ENCODE data around the gene GRK4.

Gene GRK4

DNA sequence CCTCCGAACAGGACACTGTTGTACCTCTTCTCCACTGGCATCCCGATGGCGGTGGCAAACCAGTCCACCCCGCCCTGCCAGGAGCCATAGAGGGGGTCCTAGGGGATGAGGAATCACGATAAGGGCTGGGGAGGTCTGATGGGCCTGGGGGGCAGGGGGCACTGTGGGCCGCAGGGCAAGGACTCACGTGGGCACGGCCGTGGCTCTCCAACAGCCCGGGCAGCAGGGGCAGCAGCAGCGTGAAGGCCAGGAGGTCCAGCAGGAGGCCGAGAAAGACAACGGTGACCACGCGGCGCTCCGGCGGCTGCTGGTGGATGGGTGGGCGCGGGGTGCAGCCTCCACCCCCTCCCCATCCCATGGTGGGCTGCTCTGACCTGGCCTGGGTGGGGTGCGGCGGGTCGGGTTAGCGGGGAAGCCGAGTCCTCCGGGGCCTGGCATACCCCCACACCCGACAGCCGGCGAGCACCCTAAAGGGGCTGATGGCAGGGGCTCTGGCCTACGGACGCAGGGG is 29.8 kb upstream of the GRK4 start:
- Histone ChIP-seq H3K36me3 (ENCODE audit: control insufficient read depth, insufficient read depth, low read length) (peaks cover 25% of the 10 kb centered on the region), H3K4me3 (replicated peaks; ENCODE audit: low read depth, low read length) (peak overlapping the region; percentile 80), H3K27me3 (replicated peaks; ENCODE audit: control insufficient read depth, insufficient read depth, low read length) (no peaks in the 10 kb centered on the region)
- DNase-seq (ENCODE audit: extremely low read depth, insufficient read length): peak; percentile 30
- TF ChIP-seq, protein P1, sequence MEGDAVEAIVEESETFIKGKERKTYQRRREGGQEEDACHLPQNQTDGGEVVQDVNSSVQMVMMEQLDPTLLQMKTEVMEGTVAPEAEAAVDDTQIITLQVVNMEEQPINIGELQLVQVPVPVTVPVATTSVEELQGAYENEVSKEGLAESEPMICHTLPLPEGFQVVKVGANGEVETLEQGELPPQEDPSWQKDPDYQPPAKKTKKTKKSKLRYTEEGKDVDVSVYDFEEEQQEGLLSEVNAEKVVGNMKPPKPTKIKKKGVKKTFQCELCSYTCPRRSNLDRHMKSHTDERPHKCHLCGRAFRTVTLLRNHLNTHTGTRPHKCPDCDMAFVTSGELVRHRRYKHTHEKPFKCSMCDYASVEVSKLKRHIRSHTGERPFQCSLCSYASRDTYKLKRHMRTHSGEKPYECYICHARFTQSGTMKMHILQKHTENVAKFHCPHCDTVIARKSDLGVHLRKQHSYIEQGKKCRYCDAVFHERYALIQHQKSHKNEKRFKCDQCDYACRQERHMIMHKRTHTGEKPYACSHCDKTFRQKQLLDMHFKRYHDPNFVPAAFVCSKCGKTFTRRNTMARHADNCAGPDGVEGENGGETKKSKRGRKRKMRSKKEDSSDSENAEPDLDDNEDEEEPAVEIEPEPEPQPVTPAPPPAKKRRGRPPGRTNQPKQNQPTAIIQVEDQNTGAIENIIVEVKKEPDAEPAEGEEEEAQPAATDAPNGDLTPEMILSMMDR (IDR thresholded peaks at IDR 0.05; ENCODE audit: insufficient read depth, low read length, poor library complexity, severe bottlenecking): no peak

GRCh38 chr4:2934077-2934812 is 29.1 kb upstream of the GRK4 start:
- peaks cover 27% of the 10 kb centered on the region for H3K36me3 ChIP-seq (ENCODE audit: control insufficient read depth, insufficient read depth, low read length)
- H3K4me3 ChIP-seq (replicated peaks; ENCODE audit: low read depth, low read length): peak overlapping the region; percentile 80
- no peaks in the 10 kb centered on the region for H3K27me3 ChIP-seq (replicated peaks; ENCODE audit: control insufficient read depth, insufficient read depth, low read length)
- TF ChIP-seq, protein P1 (IDR thresholded peaks at IDR 0.05; ENCODE audit: insufficient read depth, low read length, poor library complexity, severe bottlenecking): no peak
- peak; percentile 61 for DNase-seq (ENCODE audit: extremely low read depth, insufficient read length)

- TF ChIP-seq, protein P1 (IDR thresholded peaks at IDR 0.05; ENCODE audit: insufficient read depth, low read length, poor library complexity, severe bottlenecking): no peak
- Histone ChIP-seq H3K27me3 (replicated peaks; ENCODE audit: control insufficient read depth, insufficient read depth, low read length) (no peaks in the 10 kb centered on the region), H3K36me3 (ENCODE audit: control insufficient read depth, insufficient read depth, low read length) (peaks cover 29% of the 10 kb centered on the region), H3K4me3 (replicated peaks; ENCODE audit: low read depth, low read length) (peak overlapping the region; percentile 96)
- peak; percentile 96 for DNase-seq (ENCODE audit: extremely low read depth, insufficient read length)
These were observed 28.3 kb upstream of the GRK4 start for GRCh38 chr4:2934813-2935761.

DNA sequence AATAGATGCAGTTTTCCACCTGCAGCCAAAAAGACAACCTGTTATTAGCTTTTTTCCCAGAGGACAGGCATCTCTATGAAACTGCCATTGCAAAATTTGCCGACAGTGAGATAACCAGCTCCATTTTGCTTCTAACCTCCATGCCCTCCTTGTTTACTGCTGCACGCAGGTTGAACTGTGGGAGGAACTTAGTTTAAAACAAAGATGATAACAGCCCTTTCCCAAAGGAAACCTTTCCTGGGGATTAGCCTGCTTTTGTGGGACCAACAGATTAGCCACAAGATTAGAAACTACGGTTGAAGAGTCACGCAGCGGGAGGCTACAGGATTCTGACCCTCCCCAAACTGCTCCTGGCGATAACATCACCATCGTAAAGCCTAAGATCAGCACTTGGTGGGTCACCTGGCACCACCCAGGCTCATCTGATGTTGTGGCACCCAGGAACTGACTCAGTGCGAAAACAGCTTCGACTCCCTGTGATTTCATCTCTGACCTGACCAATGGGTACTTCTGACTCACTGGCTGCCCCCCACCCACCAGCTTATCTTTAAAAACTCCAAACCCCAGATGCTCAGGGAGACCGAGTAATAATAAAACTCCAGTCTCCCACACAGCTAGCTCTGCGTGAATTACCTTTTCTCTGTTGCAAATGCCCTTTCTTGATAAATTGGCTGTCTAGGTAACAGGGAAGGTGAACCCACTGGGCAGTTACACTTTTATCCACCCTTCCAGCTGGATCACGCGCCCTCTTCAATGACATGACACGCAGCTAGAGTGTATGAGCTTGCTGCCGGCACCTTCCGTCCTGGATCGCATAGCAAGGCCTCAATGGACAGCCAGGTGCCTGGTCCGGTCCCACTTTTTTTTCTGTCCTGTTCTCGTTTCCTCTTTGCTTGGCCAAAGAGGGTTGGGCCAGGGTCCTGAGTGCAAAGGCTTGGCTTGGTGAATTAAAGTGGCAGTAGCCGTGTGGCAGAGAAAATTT is 27.3 kb upstream of the GRK4 start:
- TF ChIP-seq, protein P1 (IDR thresholded peaks at IDR 0.05; ENCODE audit: insufficient read depth, low read length, poor library complexity, severe bottlenecking): no peak
- peaks cover 31% of the 10 kb centered on the region for H3K36me3 ChIP-seq (ENCODE audit: control insufficient read depth, insufficient read depth, low read length)
- peak; percentile 36 for DNase-seq (ENCODE audit: extremely low read depth, insufficient read length)
- H3K27me3 ChIP-seq (replicated peaks; ENCODE audit: control insufficient read depth, insufficient read depth, low read length): no peaks in the 10 kb centered on the region
- peak overlapping the region; percentile 96 for H3K4me3 ChIP-seq (replicated peaks; ENCODE audit: low read depth, low read length)

- DNase-seq (ENCODE audit: extremely low read depth, insufficient read length): peak; percentile 69
- peak overlapping the region; percentile 96 for H3K4me3 ChIP-seq (replicated peaks; ENCODE audit: low read depth, low read length)
- peaks cover 35% of the 10 kb centered on the region for H3K36me3 ChIP-seq (ENCODE audit: control insufficient read depth, insufficient read depth, low read length)
- TF ChIP-seq, protein P1 (IDR thresholded peaks at IDR 0.05; ENCODE audit: insufficient read depth, low read length, poor library complexity, severe bottlenecking): no peak
- no peaks in the 10 kb centered on the region for H3K27me3 ChIP-seq (replicated peaks; ENCODE audit: control insufficient read depth, insufficient read depth, low read length)
These were observed 26.6 kb upstream of the GRK4 start for GRCh38 chr4:2936773-2937145.
